ENCODE results near the gene RNF213.
"Not testable (repeated sequence)": the region's sequence is repeated elsewhere in the genome, so short reads cannot be mapped to it uniquely, and the experiment has no call there.

RNF213 gene

DNA sequence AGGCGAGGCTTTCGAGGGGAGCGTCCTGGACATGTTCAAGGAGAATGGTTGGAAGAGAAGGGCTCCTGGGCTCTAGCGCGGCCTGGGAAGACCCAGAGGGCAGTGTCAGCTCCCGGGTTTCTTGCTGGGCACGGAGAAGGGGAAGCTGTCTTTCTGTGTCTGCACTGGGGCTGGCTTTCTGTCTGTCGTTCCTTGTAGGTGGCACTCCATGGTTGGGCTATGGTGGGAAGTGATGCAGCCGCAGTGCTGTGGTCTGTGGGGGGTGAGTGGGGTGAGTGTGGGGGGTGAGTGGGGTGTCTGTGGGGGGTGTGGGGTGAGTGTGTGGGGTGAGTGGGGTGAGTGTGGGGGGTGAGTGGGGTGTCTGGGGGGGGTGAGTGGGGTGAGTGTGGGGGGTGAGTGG, 13.7 kb downstream of the RNF213 start:
- no peak for DNase-seq

DNA sequence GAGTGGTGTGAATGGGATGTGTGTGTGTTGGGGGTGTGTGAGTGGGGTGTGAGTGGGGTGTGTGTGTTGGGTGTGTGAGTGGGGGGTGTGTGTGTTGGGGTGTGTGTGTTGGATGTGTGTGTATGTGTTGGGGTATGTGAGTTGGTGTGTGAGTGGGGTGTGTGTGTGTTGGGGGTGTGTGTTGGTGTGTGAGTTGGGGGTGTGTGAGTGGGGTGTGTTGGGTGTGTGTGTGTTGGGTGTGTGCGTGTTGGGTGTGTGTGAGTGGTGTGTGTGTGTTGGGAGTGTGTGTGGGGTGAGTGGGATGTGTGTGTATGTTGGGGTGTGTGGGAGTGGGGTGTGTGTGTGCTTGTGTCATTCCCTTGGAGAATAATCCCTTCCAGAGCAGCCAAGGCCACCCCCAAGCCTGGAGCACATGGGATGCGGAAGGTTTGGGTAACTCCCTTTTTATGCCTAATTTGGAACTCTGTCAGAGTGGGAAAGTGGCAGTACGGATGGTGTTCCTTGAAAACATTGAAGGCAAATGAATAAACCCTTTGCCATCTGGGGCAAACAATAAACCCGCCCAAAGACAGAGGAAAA, 14.3 kb downstream of the RNF213 start:
- DNase-seq: no peak

DNA sequence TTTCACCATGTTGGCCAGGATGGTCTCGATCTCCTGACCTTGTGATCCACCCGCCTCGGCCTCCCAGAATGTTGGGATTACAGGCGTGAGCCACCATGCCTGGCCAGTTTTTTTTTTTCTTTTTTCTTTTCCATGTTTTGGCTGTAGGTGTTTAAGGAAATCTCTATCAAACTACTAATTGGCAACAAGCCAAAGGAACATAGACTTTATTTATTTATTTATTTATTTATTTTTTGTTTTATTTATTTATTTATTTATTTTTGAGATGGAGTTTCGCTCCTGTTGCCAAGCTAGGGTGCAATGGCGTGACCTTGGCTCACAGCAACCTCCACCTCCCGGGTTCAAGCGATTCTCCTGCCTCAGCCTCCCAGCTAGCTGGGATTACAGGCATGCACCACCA, 15.2 kb downstream of the RNF213 start:
- DNase-seq: not testable (repeated sequence)

DNA sequence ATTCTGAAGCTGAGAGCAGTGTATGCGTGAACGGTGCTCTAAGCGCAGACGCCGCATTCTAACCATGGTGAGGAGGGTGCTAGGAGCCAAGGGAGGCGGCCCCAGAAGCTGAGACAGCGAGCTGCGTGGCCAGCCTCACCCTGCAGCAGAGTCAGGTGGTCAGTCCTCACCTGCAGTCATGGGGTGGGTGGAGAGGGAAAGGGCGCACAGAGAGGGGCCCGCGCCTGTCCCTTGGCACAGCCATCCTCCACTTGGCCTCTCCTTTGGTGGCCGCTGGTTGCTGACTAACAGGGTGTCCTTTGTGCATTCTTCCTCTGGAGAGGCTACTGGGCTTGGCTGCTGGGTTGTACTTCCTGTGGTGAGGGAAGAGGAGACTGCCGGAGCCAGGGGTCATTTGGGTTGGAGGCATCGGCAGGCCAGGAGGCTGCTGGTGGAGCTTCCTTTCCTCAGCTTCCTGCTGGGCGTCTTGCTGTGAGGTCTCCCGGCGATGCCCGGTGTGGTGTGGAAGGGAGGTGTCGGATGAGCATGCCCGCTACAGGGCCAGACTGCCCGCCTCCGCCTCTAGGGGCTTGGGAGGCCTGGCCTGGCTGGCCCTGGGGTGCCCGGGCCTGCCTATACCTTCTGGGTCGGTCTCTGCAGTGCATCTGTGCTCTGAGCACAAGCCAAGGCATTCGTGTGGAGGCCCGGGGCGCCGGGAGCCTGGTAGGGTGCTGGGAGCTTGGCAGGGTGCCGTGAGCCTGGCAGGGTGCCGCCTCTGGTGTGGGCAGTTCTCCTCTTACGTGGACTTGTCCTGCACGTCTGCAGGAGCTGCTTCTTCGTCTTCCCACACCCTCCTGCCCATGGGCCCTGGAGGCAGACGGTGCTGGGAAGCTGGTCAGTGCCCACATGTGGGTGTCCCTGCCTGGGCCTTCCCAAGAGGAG, 17.4 kb downstream of the RNF213 start:
- DNase-seq: no peak

DNA sequence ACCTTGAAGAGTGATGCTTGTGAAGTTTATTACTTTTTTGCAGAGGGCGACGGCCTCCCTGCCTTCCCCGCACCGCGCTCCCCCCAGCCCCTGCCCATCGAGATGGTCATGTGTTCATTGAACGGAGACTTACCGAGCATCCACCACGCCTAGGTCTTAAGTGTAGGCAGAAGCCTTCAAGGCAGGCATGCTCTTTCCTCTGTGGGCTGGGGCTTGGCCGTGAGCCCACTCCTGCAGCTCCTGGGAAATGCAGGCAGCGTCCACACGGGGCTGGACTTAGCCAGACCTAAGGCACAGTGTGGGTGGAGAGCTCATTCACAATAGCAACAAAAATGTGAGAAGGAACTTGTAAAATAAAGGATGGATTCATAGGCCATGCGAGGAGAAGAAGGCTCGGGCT, 19.2 kb downstream of the RNF213 start:
- DNase-seq: no peak

DNA sequence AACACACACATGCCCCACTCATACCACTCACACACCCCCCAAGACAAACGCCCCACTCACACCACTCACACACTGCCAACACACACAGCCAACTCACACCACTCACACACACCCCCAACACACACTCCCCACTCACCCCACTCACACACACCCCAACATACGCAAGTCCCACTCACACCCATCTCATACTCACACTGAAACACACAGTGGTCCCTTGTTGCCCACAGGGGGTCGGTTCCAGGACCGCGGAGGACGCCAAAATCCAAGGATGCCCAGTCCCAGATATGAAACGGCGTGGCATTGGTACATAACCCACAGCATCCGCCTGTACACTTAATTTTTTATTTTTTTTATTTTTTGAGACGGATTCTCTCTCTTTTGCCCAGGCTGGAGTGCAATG, 20.9 kb downstream of the RNF213 start:
- DNase-seq: no peak

DNA sequence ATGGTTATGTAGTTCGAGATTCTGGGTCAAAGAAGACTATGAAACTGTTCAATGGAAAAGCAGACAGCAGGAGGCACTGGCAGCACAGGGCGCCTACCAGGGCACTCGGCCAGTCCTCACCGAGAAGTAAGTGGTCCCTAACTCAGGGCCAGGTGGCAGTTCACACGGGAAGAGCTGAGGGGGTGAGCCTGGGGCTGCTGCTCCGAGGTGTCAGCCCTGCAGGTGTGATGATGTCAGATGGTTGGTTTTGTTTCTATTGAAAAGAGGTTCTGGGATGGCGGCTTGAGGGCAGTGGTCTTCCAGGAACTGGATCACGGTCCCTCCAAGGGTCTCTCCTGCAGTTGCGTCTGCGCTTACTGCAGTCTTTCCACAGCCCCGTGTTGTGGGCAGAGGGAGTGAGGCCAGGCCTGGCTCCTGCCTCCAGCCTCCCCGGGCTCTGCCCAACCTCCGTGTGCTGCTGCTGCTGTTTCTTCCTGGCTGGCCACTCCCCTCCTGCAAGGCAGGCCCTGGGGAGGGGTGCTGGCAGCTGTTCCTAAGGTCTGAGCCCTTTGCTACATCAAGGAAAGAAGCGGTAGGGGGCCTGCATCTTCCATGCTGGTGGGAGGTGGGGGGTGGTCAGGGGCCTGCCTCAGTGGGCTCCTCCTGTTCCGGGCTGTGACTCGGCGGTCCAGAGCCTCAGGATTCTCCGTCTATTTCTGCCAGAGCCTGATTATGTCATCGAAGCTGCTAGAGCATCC, 22.6 kb downstream of the RNF213 start:
- no peak for DNase-seq

DNA sequence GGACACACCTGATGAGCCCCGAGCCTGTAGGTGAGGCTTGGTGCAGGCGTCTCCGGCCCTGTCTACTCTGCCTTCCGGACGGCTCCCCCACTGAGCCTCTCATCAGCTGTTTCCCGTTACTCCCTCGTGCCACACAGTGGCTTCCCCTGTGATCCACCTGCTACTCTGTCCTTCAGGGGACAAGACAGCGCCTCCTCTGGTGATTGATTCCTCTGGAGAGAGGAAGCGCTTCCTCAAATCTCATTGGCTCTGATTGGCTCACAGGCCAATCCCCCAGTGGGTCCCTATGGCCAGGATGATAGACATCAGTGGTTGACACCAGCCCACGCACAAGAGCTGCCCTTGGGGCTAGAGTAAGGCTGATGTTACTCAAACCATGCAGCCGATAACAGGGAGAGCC, 24.0 kb downstream of the RNF213 start:
- no peak for DNase-seq

DNA sequence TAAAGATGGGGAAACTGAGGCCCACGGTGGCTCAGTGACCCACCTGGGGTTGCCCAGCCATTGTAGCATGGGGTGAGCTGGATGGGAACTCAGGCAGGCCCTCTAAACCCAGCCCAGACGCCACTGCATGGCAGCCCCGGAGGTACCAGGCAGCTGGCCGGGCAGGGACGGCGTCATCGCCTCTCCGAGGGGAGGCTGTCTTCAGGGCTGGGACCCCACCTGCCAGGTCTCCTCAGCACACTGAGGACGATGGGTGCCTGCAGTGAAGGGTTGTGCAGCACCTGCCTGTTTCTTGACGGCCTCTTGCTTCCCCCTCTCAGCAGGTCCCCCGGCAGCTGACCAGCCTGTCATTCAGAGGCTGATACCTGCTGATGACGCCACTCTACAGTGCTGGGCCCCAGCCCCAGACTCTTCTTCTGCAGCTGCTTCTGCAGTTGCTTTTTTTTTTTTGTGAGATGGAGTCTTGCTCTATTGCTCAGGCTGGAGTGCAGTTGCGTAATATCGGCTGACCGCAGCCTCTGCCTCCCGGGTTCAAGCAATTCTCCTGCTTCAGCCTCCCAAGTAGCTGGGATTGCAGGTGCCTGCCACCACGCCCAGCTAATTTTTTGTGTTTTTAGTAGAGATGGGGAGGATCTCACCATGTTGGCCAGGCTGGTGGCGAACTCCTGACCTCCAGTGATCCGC, 24.7 kb downstream of the RNF213 start:
- DNase-seq: no peak

DNA sequence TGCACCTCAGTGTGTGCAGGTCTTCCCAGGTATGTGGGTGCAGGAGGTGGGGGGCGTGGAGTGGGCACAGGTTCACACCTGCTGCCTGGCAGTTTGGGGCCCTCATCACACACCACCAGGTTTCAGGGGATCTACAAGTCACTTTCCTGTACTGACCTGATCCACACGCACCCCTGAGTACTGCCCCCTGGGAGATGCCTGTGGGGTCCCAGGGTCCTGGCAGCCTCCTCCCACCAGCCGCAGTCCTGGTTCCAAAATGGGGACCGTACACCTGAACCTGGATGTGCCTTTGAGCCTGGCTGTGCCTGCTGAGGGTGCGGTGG, 25.9 kb downstream of the RNF213 start:
- DNase-seq: no peak

DNA sequence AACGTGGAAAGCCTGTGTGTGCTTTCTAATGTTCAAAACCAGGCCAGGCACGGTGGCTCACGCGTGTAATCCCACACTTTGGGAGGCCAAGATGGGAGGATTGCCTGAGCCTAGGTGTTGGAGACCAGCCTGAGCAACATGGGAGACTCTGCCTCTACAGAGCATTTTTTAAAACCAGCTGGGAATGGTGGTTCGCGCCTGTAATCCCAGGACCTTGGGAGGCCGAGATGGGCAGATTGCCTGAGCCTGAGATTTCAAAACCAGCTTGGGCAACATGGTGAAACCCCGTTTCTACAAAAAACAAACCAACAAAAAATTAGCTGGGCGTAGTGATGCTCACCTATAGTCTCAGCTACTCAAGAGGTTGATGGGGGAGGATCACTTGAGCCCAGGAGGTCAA, 26.4 kb downstream of the RNF213 start:
- no peak for DNase-seq

DNA sequence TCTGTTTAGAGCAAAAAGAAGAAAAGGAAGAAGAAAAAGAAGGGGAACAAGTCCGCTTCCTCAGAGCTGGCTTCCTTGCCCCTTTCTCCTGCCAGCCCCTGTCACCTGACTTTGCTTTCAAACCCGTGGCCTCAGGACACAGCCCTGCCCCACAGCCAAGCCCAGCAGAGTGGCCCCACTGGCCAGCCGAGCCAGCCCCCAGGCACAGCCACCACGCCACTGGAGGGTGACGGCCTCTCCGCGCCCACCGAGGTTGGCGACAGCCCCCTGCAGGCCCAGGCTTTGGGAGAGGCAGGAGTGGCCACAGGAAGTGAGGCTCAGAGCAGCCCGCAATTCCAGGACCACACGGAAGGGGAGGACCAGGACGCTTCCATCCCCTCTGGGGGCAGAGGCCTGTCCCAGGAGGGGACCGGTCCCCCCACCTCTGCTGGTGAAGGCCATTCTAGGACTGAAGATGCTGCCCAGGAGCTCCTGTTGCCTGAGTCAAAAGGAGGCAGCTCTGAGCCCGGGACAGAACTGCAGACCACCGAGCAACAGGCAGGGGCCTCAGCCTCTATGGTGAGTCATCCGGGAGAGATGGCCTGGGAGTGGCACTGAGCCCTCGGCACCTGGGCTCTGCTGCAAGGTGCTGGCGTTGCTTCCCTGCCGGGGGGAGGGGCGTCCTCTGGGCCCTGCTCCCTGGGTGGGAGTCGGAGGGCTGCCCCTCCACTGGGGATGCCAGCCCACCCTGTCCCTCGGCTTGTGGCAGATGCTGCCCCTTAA, 27.3 kb downstream of the RNF213 start:
- no peak for DNase-seq

DNA sequence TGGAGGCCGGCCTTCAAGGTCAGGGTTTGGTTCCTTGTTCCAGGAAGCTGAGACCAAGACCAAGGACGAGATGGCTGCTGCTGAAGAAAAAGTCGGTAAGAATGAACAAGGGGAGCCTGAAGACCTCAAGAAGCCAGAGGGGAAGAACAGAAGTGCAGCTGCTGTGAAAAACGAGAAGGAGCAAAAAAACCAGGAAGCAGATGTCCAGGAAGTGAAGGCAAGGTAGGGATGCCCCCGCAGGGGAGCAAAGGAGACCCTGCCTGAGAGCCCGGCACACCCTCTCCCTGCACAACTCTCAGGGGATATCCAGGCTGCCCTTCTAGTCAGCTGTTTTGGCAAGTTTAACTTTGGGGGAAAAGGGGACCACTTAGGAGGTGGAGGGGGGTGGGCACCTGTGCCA, 29.0 kb downstream of the RNF213 start:
- DNase-seq: no peak

DNA sequence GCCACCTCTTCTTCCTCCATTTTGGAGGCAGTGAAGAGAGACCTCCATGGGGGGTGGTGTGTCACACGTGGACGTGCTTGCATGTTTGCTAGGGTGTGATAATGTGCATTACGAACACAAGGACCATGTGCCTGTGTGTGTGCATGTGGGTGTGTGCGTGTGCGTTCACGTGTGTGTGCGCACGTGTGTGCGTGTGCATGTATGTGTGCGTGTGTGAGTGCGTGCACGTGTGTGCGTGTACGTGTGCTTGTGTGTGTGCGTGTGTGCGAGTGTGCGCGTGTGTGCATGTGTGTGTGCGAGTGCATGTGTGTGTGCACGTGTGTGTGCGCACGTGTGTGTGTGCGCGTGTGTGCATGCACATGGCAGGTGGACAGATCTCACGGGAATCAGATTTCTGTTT, 29.5 kb downstream of the RNF213 start:
- no peak for DNase-seq

DNA sequence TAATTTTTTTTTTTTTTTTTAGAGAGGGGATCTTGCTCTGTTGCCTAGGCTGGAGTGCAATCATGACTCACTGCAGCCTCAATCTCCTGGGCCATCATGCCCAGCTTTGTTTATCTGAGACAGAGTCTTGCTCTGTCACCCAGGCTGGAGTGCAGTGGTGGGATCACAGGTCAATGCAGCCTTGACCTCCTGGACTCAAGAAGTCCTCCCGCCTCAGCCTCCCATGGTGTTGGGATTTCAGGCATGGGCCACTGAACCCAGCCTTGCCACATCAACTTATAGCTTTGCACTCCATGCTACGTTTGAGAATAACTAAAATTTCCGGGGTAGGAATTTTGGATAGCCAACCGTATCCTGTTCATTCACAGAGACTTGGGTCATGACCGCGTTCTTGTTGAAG, 30.6 kb downstream of the RNF213 start:
- no peak for DNase-seq

DNA sequence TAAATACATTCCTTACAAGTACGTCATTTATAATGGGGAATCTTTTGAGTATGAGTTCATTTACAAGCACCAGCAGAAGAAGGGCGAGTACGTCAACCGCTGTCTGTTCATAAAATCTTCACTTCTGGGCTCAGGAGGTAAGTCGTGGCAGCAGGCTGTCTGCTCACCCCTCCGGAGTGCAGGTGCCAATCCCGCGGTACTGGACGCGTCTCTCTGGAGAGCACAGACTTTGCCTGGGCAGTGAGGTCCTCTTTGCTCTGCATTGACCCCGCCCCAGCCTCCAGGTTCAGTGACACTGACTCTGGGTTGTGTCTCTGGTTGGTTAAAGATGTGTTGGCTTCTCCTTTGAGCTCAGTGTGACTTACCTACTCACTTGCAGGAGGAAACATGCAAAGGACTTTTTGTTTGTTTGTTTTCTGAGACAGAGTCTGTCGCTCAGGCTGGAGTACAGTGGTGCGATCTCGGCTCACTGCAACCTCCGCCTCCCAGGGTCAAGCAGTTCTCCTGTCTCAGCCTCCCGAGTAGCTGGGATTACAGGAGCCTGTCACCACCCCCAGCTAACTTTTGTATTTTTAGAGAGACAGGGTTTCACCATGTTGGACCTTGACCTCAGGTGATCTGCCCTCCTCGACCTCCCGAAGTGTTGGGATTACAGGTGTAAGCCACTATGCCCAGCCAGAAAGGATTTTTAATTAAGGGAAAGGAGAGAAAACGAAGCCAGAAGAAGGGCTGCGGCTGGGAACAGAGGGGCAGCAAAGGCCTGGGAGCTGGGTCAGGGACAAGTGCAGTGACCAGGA, 31.2 kb downstream of the RNF213 start:
- DNase-seq: no peak

DNA sequence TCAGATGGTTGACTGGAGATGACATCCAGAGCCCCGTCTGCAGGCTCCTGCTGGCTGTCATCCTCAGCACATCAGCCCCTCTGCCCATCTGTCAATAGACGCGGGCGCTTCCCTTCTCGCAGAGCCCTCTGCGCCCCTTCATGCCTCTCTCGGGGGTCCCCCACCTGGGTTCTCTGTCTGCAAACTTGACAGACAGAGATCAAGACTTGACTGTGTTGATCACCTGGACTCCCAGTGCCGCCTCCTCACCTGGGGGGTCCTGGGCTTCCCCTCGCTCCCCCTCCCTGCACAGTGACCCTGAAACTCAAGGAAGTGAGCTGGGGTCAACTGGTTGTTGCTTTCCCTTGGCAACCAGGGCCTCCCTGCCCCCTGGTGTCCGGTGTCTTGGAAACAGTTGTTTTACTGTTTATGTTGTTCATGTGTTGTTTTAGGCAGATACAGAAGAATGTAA, 31.9 kb downstream of the RNF213 start:
- DNase-seq: no peak

DNA sequence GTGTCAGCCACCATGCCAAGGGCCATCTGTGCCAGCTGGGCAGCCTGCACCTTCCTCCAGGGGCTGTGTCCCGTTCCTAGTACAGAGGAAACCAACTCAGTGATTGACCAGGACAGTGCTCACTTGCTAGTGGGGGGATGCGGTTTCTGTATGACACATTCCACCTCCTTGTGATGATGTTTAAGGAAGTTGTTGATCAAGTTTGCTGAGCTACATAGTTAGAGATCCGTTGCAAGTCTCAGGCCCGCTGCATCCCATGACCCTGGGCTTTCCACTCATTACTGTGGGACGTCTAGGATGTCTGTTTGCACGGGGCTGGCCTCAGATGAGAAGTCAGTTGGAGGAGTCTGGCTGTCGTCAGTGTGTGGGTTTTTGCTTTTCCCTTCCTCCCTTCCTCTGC, 33.6 kb downstream of the RNF213 start:
- DNase-seq: no peak

DNA sequence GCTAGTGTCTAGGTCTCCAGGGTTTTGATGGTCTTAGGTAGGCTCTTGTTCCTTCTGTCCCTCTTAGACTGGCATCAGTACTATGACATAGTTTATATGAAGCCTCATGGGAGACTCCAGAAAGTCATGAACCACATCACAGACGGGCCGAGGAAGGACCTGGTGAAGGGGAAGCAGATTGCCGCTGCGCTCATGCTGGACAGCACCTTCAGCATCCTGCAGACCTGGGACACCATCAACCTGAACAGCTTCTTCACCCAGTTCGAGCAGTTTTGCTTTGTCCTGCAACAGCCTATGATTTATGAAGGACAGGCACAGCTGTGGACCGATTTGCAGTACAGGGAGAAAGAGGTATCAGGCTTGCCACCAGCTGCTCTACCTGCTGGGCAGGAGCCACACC, 34.0 kb downstream of the RNF213 start:
- DNase-seq: no peak

DNA sequence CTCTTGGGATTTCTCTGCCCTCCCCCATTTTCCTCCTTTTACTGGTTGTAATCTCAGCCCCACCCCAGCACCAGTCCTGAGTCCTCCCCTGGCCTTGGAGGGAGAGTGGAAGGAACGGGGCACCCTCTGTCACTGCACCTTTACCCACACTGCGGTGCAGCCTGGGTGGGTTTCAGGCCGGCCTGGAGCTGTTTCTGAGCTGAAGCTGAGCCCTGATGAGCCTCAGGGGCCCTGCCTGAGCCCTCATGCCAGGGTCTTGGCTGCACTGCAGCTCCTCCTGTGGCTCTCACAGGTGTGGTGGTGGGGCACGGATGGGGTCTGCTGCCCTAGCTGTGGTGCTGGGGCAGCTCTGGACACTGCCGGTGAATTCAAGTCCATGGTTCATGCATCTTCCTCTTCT, 34.5 kb downstream of the RNF213 start:
- no peak for DNase-seq

DNA sequence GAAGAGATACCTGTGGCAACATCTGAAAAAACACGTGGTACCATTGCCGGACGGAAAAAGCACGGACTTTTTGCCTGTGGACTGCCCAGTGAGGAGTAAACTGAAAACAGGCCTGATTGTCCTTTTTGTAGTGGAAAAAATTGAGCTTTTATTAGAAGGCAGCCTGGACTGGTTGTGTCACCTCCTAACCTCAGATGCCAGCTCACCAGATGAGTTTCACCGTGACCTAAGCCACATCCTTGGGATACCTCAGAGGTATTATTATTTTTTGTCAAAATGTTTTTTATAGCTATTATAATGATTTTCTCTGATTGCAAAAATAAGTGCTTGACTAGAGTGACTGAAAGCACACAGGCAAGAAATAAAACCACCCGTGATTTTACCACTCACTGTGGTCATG, 34.9 kb downstream of the RNF213 start:
- no peak for DNase-seq

DNA sequence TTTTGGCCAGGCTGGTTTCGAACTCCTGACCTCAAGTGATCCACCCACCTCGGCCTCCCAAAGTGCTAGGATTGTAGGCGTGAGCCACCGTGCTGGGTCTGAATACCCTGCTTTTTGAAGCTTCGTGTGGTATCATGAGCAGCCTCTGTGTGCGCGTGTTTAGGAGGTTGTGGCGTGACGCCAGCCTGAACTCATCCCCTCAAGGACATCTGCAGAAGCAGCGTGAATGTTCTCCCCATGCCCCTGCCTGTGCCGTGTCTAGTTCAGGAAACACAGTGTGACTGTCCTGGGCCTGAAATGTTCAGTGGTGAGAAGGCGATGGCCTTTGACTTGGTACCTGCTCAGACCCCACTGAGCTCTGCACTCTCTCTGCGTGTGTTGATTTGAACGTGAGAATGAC, 35.6 kb downstream of the RNF213 start:
- DNase-seq: no peak

All from activated CD4-positive, alpha-beta T cell treated with anti-CD3 and anti-CD28 coated beads, Interleukin-2, Interleukin-6, amounts not matched to agents 100 ng/mL and 50 ng/mL, durations not matched to agents 16 hours and 8 hours (primary cell).